ENCODE data around the gene TLE7.

The TLE7 gene

DNA sequence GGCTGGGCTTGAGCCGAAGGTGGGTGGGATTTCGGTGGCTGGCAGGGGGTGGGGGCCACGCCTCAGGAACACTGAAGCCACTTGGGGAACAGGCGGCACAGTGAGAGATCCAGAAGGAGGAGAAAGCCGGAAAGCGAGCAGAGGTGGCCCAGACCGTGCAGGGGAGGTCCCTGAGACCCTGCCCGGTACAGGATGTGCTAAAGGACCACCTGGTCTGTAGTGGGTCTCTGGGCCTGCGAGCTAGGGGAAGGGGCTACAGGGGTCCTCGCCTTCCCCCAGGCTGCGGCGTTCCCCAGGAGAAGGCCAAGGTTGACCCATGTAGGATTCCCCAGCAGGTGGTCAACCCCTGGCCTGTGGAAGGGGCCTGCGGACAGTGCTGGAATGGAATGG, at the start of gene TLE7:
Gene TLE7 (minus strand): TSS at position 4 of the 390 bp plus-strand sequence. CDS start 8,730 bp downstream, outside the sequence.
- TF ChIP-seq, protein P1, sequence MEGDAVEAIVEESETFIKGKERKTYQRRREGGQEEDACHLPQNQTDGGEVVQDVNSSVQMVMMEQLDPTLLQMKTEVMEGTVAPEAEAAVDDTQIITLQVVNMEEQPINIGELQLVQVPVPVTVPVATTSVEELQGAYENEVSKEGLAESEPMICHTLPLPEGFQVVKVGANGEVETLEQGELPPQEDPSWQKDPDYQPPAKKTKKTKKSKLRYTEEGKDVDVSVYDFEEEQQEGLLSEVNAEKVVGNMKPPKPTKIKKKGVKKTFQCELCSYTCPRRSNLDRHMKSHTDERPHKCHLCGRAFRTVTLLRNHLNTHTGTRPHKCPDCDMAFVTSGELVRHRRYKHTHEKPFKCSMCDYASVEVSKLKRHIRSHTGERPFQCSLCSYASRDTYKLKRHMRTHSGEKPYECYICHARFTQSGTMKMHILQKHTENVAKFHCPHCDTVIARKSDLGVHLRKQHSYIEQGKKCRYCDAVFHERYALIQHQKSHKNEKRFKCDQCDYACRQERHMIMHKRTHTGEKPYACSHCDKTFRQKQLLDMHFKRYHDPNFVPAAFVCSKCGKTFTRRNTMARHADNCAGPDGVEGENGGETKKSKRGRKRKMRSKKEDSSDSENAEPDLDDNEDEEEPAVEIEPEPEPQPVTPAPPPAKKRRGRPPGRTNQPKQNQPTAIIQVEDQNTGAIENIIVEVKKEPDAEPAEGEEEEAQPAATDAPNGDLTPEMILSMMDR (IDR thresholded peaks at IDR 0.05), result no peak

DNA sequence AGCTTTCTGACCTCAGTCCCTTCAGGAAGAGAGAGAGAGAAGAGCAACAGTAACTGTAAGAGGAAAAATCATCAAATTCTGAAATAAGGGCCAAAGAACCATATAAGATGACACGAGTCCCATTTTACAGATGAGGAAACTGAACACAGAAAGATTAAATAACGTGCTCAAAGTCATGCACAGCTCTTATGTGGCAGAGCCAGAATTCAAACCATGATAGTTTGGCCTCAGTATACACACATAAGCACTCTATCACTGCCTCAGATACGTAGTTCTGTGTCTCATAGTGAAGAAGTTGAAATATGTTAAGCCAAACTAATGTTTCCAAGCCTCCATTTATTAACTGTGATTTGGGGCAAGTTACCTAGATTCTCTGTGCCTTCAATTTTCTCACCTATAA, 49.2 kb upstream of the TLE7 start:
- TF ChIP-seq, protein P1 (IDR thresholded peaks at IDR 0.05), result no peak

DNA sequence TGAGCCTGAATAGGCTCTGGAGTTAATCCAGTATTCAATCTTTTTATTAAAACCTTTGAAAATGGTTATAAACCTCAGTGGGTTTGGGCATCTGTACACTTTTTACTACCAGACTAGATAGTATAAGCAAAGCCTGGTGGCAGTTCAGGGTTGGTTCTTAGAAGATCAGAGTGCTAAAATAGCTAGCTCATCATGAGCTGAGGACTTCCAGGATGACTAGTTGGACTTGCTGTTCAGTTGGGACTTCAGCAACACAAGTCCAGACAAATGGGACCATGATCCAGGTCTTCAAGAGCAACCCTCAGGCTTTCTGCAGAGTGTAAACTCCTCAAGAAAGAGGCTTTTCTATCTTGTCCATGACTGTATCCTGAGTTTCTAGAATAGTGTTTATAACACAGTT, 48.5 kb upstream of the TLE7 start:
- TF ChIP-seq, protein P1 (IDR thresholded peaks at IDR 0.05), result no peak

DNA sequence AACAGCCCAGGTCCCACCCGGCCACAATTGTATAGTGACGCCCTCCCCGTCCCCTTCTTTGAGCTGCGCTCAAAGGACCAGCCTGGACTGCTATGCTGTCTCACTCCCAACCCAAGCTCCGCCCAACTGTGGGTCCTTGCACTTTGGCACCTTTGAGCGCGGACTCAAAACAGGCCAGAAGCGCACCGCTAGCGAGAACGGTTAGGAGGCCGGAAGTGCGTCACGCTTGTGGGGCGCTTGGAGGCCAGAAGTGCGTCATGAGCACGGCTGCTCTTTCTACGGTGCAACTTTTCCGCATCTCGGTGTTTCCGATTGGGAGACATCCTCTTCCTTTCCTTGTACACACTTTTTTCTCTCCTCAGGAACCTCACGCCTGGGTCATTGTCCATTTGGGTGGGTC, 47.3 kb upstream of the TLE7 start, which contains the start of gene ZNF19:
Gene ZNF19 (minus strand): TSS at position 203 of the 400 bp plus-strand sequence. CDS start 7,210 bp downstream, outside the sequence.
- TF ChIP-seq, protein P1 (IDR thresholded peaks at IDR 0.05), result no peak

DNA sequence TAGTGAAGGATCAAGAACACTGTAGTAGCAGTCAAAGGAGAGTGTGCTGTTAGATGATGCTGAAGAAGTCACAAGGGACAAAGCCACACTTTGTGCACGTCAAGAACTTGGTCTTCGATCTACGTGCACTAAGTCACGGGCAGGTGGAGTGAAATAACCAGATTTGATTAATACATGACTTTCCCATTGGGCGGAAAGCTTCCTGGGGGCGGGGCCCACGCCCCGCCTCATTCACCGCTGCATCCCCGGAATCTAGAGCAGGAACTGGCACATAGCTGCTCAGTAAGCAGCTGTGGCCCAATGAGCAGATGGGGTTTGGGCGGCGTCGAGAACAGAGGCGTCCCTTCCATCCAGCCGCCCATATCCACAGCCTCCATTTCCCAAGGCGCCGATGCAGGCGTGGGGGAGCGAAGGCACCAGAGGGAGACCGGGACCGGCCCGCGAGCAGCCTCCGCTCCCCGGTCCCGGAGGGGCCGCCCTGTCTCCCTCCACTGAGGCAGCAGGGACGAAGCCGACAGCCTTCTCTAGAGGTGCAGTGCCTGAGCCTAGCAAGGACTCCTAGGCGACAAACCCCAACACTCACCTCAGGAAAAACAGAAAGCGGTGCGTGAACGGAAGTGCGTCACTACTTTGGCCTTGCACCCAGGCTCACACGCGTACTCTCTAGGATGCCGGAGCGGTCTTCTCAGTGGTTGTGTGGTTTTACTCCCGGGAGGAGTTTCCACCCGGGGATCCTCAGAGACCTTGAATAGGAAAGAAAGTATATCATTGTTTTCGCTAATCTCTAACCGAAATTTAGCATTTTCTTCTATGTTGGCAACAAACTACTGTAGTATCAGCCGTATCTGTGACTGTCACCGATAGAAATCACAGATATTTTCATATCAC, 42.4 kb upstream of the TLE7 start:
- TF ChIP-seq, protein P1 (IDR thresholded peaks at IDR 0.05), result no peak

DNA sequence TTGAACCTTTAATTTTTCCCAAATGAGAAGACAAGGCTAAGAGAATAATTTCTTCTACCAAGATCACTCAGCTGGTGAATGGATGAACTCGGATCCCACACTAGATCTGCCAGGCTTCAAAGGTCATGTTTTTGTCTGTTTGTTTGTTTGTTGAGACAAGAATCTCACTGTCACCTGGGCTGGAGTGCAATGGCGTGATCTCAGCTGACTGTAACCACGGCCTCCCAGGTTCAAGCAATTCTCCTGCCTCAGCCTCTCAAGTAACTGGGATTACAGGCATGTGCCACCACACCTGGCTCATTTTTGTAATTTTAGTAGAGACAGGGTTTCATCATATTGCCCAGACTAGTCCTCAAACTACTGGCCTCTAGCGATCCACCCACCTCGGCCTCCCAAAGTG, 40.7 kb upstream of the TLE7 start:
- TF ChIP-seq, protein P1 (IDR thresholded peaks at IDR 0.05), result no peak

DNA sequence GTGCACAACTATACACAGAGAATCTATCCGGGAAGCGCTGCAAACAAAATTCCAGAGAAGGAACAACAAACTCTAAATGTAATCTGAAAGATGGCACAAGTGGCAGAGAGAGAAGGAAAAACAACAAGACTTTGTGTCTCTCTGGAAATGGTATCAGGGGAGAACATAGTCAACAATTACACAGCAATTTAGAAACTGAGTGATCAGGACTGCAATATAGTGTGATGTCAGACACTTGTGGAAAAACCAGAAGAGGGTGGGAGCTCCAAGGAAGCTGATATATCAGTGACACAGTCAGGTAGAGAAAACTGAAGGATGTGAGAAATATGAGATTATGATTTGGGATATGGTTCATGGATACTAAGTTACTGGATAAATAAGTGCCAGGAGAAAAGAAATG, 39.1 kb upstream of the TLE7 start:
- TF ChIP-seq, protein P1 (IDR thresholded peaks at IDR 0.05), result no peak
